ENCODE results near the gene ZNF275. TPM values are rescaled to one million over a fixed set of nuclear protein-coding genes. Genes with fewer than 3 reads are reported as not detected.
A peak's percentile ranks its signal among the peaks of the same experiment; 100 is the strongest.

ZNF275 gene
- total RNA-seq, 3 donors from 2014 or later (not counting 1 experiment from before 2014, with no cell fraction given): 9.1 to 17.4 (median 17.3) TPM

DNA sequence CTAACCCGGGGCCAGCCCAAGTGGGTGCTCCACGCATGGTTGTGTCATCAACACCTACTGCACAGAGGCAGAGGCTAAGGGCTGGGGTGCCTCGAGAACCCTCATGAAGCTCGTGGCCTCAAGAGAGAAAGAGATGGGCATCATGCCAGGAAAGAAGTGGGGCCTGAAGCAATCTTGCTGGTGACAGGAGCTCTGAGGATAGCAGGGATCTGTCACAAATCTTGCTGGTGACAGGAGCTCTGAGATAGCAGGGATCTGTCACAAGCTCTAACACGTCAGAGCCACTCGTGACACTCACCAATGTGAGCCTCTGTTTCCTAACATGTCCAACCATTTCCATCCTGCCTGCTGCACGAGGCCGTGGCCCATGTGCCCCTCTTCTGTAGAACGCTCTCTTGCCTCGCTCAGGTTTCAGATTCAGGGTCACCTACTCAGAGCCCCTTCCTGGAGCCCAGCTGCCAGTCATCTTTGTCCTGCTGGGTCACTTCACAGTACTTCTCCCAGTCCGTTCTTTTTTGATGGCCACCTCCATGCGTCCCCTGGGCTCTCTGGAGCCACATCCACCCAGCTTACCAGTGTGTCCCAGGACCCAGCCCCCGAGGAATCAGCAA lies 46.1 kb downstream of the ZNF275 start:
- Mint-ChIP-seq H3K9me3 (no peaks in the 10 kb centered on the region), H3K4me3 (no peak overlapping the region), H3K27me3 (ENCODE audit: low read depth in 2 of 2) (peaks cover 0 to 3% of the 10 kb centered on the region in 2 donors), H3K4me1 (no peaks in the 10 kb centered on the region), H3K27ac (no peak overlapping the region), H3K36me3 (no peaks in the 10 kb centered on the region)
- H3K36me3 ChIP-seq (ENCODE audit: control insufficient read depth, insufficient read depth, low read length): no peaks in the 10 kb centered on the region
- intact Hi-C loops (cut with micrococcal nuclease): no loop called here
- no peaks in the 10 kb centered on the region for H3K4me1 ChIP-seq (ENCODE audit: control insufficient read depth, insufficient read depth, low read length)
- no peak for DNase-seq
- no peak for ATAC-seq
- H3K27me3 ChIP-seq (ENCODE audit: control insufficient read depth, insufficient read depth, low read length): no peaks in the 10 kb centered on the region
- no peaks in the 10 kb centered on the region for H3K9me3 ChIP-seq (ENCODE audit: control insufficient read depth, insufficient read depth, low read length)
- H3K4me3 ChIP-seq (ENCODE audit: low read length): no peak overlapping the region
- TF ChIP-seq, protein P1, sequence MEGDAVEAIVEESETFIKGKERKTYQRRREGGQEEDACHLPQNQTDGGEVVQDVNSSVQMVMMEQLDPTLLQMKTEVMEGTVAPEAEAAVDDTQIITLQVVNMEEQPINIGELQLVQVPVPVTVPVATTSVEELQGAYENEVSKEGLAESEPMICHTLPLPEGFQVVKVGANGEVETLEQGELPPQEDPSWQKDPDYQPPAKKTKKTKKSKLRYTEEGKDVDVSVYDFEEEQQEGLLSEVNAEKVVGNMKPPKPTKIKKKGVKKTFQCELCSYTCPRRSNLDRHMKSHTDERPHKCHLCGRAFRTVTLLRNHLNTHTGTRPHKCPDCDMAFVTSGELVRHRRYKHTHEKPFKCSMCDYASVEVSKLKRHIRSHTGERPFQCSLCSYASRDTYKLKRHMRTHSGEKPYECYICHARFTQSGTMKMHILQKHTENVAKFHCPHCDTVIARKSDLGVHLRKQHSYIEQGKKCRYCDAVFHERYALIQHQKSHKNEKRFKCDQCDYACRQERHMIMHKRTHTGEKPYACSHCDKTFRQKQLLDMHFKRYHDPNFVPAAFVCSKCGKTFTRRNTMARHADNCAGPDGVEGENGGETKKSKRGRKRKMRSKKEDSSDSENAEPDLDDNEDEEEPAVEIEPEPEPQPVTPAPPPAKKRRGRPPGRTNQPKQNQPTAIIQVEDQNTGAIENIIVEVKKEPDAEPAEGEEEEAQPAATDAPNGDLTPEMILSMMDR (IDR thresholded peaks at IDR 0.05): no peak
- H3K27ac ChIP-seq (ENCODE audit: low read length): no peak overlapping the region
- WGBS (ENCODE audit: insufficient coverage): 80% methylated on average over 13 of the region's 13 CpGs

DNA sequence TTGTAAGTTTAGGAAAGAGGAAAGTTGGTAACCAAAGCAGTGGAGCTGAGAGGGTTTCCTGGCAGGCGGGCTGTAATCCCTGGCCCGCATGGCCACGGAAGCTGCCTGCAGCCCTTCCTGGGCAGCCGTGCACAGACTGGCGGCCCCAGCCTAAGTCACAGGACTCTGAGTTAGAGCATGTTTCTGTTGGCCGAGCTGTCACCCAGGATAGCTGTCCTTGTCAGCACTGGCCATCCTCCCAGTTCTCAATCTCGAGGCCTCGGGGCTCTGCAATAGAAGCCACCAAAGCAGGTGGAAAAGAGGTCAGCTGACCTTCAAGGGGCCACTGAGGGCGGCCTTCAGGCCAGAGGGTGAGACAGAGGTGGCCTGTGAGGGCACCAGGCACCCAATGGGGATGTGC lies 46.7 kb downstream of the ZNF275 start:
- intact Hi-C loops (cut with micrococcal nuclease): no loop called here
- Histone ChIP-seq H3K4me3 (ENCODE audit: low read length) (no peak overlapping the region), H3K27ac (ENCODE audit: low read length) (no peak overlapping the region), H3K27me3 (ENCODE audit: control insufficient read depth, insufficient read depth, low read length) (no peaks in the 10 kb centered on the region), H3K36me3 (ENCODE audit: control insufficient read depth, insufficient read depth, low read length) (no peaks in the 10 kb centered on the region), H3K4me1 (ENCODE audit: control insufficient read depth, insufficient read depth, low read length) (no peaks in the 10 kb centered on the region), H3K9me3 (ENCODE audit: control insufficient read depth, insufficient read depth, low read length) (no peaks in the 10 kb centered on the region)
- Mint-ChIP-seq H3K27me3 (ENCODE audit: low read depth in 2 of 2) (no peaks in the 10 kb centered on the region), H3K36me3 (no peaks in the 10 kb centered on the region), H3K27ac (no peak overlapping the region), H3K9me3 (no peaks in the 10 kb centered on the region), H3K4me3 (no peak overlapping the region), H3K4me1 (no peaks in the 10 kb centered on the region)
- DNase-seq: no peak
- TF ChIP-seq, protein P1 (IDR thresholded peaks at IDR 0.05): no peak
- ATAC-seq: no peak
- 98% methylated on average over 9 of the region's 9 CpGs for WGBS (ENCODE audit: insufficient coverage)

DNA sequence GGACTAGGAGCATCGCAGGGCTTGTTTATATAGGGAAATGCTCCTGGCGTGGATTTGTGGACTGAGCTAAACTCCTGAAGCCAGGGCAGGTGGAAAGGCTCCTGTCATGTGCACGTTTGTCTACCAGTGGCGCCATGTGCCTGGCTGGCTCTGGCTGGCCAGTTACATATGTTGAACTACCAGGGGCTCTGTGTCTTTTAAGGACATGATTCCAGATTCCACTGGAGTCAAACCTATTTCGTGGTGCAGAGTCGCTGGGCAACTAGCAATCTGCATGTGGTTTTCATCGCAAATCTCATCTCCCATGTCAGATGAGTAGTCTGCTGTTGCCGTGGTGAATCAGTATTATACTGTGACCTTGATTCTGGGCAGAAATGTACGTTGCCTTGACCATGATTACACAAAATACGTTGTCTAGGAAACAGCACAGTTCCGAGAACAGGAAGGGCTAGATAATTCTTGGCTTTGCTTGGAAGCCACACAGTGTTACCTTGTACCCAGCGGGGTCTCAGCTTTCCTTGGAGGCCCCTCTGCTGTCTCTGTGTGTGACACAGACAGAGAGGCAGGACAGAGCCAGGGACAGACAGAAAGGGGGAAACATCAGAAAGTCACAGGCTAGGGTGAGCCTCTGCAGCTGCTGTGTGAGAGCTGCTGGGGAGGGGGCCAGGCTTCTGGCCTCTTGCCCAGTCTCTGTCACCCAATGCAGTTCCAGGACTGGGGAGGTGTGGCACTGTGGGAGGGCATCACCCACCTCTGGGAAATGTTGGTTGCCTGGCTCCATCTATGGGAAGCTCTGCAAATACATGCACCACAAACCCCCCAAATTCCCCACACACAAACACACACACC lies 48.0 kb downstream of the ZNF275 start:
- TF ChIP-seq, protein P1 (IDR thresholded peaks at IDR 0.05): no peak
- H3K36me3 Mint-ChIP-seq: no peaks in the 10 kb centered on the region
- Histone ChIP-seq H3K27ac (ENCODE audit: low read length) (no peak overlapping the region), H3K27me3 (ENCODE audit: control insufficient read depth, insufficient read depth, low read length) (no peaks in the 10 kb centered on the region), H3K36me3 (ENCODE audit: control insufficient read depth, insufficient read depth, low read length) (no peaks in the 10 kb centered on the region), H3K4me1 (ENCODE audit: control insufficient read depth, insufficient read depth, low read length) (no peaks in the 10 kb centered on the region), H3K4me3 (ENCODE audit: low read length) (no peak overlapping the region), H3K9me3 (ENCODE audit: control insufficient read depth, insufficient read depth, low read length) (no peaks in the 10 kb centered on the region)
- H3K4me1 Mint-ChIP-seq: no peaks in the 10 kb centered on the region
- no peak overlapping the region for H3K4me3 Mint-ChIP-seq
- no peaks in the 10 kb centered on the region for H3K27me3 Mint-ChIP-seq (ENCODE audit: low read depth in 2 of 2)
- DNase-seq: peak in 1 of 2 donors; percentile 33
- intact Hi-C loops (cut with micrococcal nuclease): no loop called here
- H3K9me3 Mint-ChIP-seq: no peaks in the 10 kb centered on the region
- no peak overlapping the region for H3K27ac Mint-ChIP-seq
- peak; percentile 37 to 74 (median 66) for ATAC-seq
- 47% methylated on average over 12 of the region's 12 CpGs for WGBS (ENCODE audit: insufficient coverage)
